ENCODE results near the gene SDHA.
"Not testable (repeated sequence)": the region's sequence is repeated elsewhere in the genome, so short reads cannot be mapped to it uniquely, and the experiment has no call there.

GRCh38 chr5:233426-233825, 15.3 kb downstream of the SDHA start:
- TF ChIP-seq CTCF, POLR2A (IDR thresholded peaks at IDR 0.05): not testable (repeated sequence)
